Activated CD8-positive, alpha-beta memory T cell treated with anti-CD3 and anti-CD28 coated beads, Interleukin-2, amount 50 U/mL, for 48 hours (primary cell): ENCODE data around the gene EVPL.

Source experiments
- DNase-seq: peaks from one replicate; pipeline ENCODE4 v3.0.0-alpha.2; 2020

The EVPL gene

DNA sequence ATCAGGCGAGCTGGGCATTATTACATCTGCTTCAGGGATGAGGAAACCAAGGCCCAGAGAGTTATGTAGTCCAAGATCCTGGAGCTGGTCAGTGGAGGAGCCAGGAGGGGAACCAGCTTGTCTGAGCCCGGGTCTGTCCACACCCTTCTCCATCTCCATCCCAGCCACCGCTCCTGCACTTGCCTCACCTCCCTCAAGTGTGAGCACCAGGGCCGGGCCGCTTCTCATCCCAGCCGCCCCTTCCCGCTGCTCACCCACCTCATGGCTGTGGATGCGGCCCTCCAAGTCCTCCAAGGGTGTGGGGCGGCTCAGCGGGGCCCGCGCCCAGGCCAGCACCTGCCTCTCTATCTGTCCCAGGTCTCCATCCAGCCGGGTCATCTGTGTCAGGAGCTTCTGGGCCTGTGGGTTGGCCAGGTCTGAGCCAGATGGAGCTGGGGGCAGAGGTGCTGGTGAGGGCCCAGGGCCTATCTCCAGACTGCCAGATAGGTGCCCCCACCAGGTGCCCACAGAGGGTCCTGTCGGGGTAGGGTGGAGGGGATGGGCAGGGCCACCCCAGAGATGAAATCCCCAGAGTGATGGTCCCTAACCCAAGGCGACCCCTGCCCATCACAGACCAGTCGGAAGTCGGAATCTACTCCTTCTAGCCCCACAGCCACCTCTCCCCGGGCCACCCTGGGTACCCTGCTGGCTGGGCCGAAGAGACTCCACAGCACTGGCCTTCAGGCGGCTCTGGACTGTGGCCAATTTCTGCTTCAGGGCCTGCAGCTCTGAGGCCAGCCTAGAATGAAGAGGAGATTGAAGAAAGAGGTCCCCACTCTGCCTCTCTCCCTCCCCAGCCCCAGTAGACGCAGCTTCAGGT is 9.4 kb downstream of the EVPL start:
- DNase-seq = no peak

GRCh38 chr17:76014925-76015261 is 12.2 kb downstream of the EVPL start:
- no peak for DNase-seq

DNA sequence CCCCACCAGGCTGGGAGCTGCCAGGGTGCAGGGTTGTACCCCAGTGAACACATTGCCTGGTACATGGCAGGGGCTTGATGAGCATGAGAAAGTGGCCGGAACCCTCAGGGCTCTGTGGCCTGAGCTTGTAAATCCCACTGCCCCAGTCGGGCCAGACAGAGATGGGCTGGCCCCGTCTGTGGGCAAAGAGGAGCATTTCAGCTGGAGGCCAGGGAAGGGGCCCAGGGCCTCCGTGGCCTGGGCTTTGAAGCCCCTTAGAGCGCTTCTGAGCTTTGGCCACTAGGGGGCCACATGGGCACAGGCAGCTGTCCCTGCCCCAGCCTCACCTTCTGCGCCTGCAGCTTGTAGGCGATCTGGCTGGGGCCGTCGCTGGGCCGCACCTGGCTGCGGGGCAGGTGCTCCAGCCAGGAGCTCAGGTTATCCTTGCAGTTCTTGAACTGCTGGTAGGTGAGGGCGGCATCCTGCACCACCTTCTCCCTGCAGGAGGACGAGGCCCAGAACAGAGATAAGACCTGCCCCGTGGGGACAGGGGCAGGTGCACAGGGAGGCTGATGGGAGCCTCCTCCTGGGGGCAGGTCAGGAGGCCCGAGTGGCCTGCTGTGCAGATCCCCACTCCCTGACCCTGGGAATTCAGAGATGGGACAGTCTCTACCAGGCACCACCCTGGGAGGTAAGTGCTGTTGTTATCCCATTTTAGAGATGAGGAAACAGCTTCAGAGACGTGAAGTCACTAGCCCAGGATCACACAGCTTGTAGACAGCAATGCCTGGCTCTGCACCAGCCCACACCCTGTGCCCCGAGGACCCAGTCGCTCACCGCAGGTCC is 12.8 kb downstream of the EVPL start:
- DNase-seq = peak; percentile 88

GRCh38 chr17:76013377-76013932 is 13.7 kb downstream of the EVPL start:
- no peak for DNase-seq

DNA sequence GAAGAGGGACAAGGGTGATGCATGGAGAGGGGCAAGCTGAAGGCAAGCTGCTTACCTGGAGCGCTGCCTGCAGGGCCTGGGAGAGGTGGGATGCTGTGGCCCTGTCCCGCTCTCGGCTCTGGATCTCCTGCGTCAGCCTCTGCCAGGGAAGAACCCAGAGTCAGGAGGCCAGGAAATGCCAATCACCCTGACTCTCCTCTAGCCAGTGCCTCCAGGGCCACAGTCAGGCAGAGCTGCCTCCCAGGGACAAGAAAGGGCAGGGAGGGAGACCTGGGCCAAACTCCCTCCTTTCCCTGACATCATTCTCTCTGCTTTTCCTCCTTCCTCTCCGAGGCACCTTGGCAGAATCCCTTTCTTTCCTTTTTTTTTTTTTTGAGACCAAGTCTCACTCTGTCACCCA is 15.2 kb downstream of the EVPL start:
- no peak for DNase-seq

GRCh38 chr17:76009969-76010661 is 17.0 kb downstream of the EVPL start:
- no peak for DNase-seq

DNA sequence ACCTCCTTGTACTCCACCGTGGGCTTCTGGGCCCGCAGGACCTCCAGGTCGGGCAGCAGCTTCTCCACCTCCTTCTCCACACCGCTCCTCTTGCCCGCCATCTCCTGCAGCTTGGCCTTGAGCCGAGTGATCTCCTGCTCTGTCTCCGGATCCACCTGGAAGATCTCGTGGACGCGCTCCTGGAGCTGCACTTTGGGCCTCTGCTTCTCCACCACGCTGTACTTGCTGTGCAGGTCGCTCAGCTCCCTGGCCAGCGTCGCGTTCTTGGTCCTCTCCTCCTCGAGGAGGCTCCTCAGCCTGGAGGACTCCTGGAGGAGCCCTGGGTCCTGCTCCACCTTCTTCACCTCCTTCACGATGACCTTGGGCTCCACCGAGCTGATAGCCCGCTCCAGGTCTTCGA is 17.7 kb downstream of the EVPL start:
- no peak for DNase-seq

- DNase-seq = no peak
These were observed 18.3 kb downstream of the EVPL start for GRCh38 chr17:76008630-76009425.

- DNase-seq = no peak
These were observed 18.9 kb downstream of the EVPL start for GRCh38 chr17:76008208-76008607.

DNA sequence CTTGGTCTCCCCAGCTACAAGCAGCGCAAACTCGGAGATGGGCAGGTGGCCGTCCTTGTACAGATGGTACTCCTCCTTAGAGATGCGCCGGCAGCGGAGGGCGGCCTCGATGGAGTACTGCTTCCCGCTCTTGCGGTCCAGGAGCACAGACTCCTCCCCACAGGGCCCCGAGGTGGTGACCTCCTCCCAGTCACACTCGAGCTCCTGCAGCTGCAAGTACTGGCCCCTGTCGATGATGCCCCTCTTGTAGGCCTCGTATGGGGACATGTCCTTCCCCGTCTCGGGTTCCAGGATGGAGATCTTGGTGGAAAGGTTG is 19.3 kb downstream of the EVPL start:
- DNase-seq = no peak

GRCh38 chr17:76007131-76007849 is 19.8 kb downstream of the EVPL start:
- DNase-seq = no peak

DNA sequence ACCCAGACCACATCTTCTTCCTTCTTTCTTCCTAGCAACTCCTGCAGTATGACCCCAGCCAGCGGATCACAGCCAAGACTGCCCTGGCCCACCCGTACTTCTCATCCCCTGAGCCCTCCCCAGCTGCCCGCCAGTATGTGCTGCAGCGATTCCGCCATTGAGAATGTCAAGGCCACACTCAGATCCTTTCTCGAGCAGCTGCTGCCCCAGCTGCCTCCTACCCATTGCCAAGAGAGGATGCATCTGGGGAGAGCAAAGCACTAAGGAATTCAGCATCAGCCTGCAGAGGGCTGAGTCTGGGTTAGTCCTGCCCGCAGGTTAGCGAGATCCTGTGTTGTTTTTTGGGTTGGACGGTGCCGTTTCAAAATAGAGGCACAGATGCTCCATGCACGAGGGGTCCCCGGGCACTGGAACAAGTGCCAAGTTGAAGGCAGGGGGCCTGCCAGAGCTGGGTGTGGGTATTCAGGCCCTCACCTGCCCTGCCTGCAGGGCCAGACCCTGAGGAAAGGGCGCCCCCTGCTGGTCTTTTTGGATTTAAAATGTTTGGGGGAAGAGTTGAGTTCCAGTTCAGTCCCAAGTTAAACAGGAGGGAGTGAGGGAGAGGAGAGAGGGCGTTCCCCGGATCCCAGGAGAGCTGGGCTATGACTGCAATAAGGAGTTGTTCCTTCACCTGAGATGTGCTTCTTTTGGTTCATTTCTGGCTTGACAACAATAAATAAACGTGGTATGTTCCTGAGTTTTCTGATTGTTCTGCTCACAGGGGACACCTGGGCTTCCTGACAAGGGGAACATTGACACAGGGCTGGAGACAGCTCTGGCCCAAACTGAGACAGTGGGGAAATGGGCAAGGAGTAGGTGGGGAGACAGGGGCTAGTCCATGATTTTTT is 21.6 kb downstream of the EVPL start:
- DNase-seq = peak; percentile 98

- no peak for DNase-seq
These were observed 22.3 kb downstream of the EVPL start for GRCh38 chr17:76004750-76005262.

DNA sequence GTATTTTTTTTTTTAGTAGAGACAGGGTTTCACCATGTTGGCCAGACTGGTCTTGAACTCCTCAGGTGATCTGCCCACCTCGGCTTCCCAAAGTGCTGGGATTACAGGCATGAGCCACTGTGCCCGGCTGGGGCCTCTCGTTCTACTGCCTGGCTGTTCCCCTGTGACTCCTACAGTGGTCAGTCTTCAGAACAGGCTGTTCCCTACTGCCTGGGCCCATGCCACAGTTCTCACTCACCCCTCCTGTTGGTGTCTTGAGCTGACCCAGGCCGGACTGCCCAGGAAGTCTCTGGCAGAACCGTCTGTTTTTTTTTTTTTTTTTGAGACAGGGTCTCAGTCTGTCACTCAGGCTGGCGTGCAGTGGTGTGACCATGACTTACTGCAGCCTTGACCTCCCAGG is 23.2 kb downstream of the EVPL start:
- DNase-seq = no peak

DNA sequence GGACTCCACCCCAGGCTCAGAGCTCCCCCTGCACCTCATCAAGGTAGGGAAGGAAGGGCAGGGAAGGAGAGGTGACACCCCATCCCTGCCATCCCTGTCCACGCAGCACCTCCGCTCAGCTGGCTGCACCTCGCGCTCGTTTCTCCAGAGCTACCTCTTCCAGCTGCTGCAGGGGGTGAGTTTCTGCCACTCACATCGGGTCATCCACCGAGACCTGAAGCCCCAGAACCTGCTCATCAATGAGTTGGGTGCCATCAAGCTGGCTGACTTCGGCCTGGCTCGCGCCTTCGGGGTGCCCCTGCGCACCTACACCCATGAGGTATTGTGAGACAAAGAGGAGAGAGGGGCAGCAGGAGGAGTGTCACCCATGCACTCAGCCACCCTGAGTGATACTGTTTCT is 25.0 kb downstream of the EVPL start:
- no peak for DNase-seq

GRCh38 chr17:76000755-76001521 is 26.2 kb downstream of the EVPL start, which contains the start of gene CDK3:
TSS of gene CDK3 (plus strand) at chr17:76000855. CDS start at chr17:76001426, 571 bp downstream.
- DNase-seq = no peak

GRCh38 chr17:76000016-76000754 is 26.9 kb downstream of the EVPL start:
- DNase-seq = peak; percentile 91

DNA sequence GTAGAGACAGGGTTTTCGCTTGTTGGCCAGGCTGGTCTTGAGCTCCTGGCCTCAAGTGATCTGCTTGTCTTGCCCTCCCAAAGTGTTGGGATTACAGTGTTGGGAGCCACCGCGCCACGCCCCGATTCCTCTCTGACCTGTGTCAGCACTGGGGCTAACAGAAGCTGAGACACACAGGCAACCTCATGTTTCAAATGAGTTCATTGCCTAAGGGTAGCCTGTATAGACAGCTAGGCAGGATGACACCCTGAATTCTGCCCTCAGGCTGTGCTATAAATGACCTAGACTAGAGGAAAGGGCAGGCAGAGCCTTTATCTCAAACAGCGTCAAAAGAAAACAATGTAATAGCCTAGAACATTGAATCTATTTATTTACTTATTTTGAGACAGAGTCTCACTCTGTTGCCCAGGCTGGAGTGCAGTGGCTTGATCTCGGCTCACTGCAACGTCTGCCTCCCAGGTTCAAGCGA is 28.7 kb downstream of the EVPL start:
- no peak for DNase-seq
